MG63 (cell line): ENCODE data around the gene ZNF277. TPM values are rescaled to one million over a fixed set of nuclear protein-coding genes. Genes with fewer than 3 reads are reported as not detected.
"Not testable (repeated sequence)": the region's sequence is repeated elsewhere in the genome, so short reads cannot be mapped to it uniquely, and the experiment has no call there.

ENCODE experiments used
- DNase-seq: peaks from one replicate; pipeline ENCODE4 v3.0.0-alpha.2; 2020
- H3K27me3 ChIP-seq: fragments of 250-450 bp; sonication (Bioruptor Pico); 2 replicates; pipeline ENCODE4 v1.5.1; 2020; ENCODE audit warnings: mild to moderate bottlenecking, moderate library complexity
- H3K36me3 ChIP-seq: fragments of 250-450 bp; sonication (Bioruptor Pico); 2 replicates; pipeline ENCODE4 v1.5.1; 2020; ENCODE audit warnings: mild to moderate bottlenecking, moderate library complexity
- H3K4me3 ChIP-seq: fragments of 250-450 bp; sonication (Bioruptor Pico); 2 replicates; pipeline ENCODE4 v1.5.1; 2020; ENCODE audit warnings: mild to moderate bottlenecking, moderate library complexity
- H3K9me3 ChIP-seq: fragments of 250-450 bp; sonication (Bioruptor Pico); 2 replicates; pipeline ENCODE4 v1.5.1; 2020; ENCODE audit warnings: mild to moderate bottlenecking, moderate library complexity
- total RNA-seq: library from RNA; depleted of rRNA; stranded (reverse); fragments of >200 nt; shearing (Covaris generic); gene quantifications from 2 replicates; pipeline ENCODE4 v1.2.3, GENCODE V29; 2014; ENCODE audit warnings: low replicate concordance; rRNA removed

Gene ZNF277
- total RNA-seq, 1 experiment from 2014 or later = 5.8 TPM

- no peak overlapping the region for H3K4me3 ChIP-seq
- DNase-seq = no peak
- no peaks in the 10 kb centered on the region for H3K36me3 ChIP-seq
- H3K27me3 ChIP-seq = no peaks in the 10 kb centered on the region
- H3K9me3 ChIP-seq = no peaks in the 10 kb centered on the region
Measured at GRCh38 chr7:112370436-112370835, 163.9 kb downstream of the ZNF277 start.

GRCh38 chr7:112371701-112372100 is 165.2 kb downstream of the ZNF277 start:
- no peaks in the 10 kb centered on the region for H3K9me3 ChIP-seq
- no peaks in the 10 kb centered on the region for H3K36me3 ChIP-seq
- no peak overlapping the region for H3K4me3 ChIP-seq
- no peaks in the 10 kb centered on the region for H3K27me3 ChIP-seq
- no peak for DNase-seq

- H3K27me3 ChIP-seq = no peaks in the 10 kb centered on the region
- H3K4me3 ChIP-seq = no peak overlapping the region
- no peaks in the 10 kb centered on the region for H3K36me3 ChIP-seq
- no peak for DNase-seq
- no peaks in the 10 kb centered on the region for H3K9me3 ChIP-seq
Measured at GRCh38 chr7:112372101-112372500, 165.6 kb downstream of the ZNF277 start.

GRCh38 chr7:112377593-112377992 is 171.1 kb downstream of the ZNF277 start:
- no peak overlapping the region for H3K4me3 ChIP-seq
- no peaks in the 10 kb centered on the region for H3K27me3 ChIP-seq
- no peaks in the 10 kb centered on the region for H3K36me3 ChIP-seq
- DNase-seq = no peak
- no peaks in the 10 kb centered on the region for H3K9me3 ChIP-seq

GRCh38 chr7:112381311-112382091 is 175.0 kb downstream of the ZNF277 start:
- no peak for DNase-seq
- Histone ChIP-seq H3K9me3 (no peaks in the 10 kb centered on the region), H3K27me3 (no peaks in the 10 kb centered on the region), H3K36me3 (no peaks in the 10 kb centered on the region), H3K4me3 (no peak overlapping the region)

- no peaks in the 10 kb centered on the region for H3K36me3 ChIP-seq
- H3K9me3 ChIP-seq = no peaks in the 10 kb centered on the region
- no peak for DNase-seq
Measured at GRCh38 chr7:112383671-112384417, 177.3 kb downstream of the ZNF277 start.

GRCh38 chr7:112385516-112385915 is 179.0 kb downstream of the ZNF277 start:
- DNase-seq = no peak

More at GRCh38 chr7:112383671-112384417, 177.3 kb downstream of the ZNF277 start:
- no peak overlapping the region for H3K4me3 ChIP-seq
- no peaks in the 10 kb centered on the region for H3K27me3 ChIP-seq

GRCh38 chr7:112386619-112387018 is 180.1 kb downstream of the ZNF277 start:
- no peaks in the 10 kb centered on the region for H3K27me3 ChIP-seq
- no peaks in the 10 kb centered on the region for H3K36me3 ChIP-seq
- H3K4me3 ChIP-seq = no peak overlapping the region
- no peaks in the 10 kb centered on the region for H3K9me3 ChIP-seq
- no peak for DNase-seq

More at GRCh38 chr7:112385516-112385915, 179.0 kb downstream of the ZNF277 start:
- no peaks in the 10 kb centered on the region for H3K27me3 ChIP-seq
- no peaks in the 10 kb centered on the region for H3K36me3 ChIP-seq
- no peak overlapping the region for H3K4me3 ChIP-seq
- H3K9me3 ChIP-seq = no peaks in the 10 kb centered on the region

GRCh38 chr7:112390167-112390566 is 183.7 kb downstream of the ZNF277 start:
- Histone ChIP-seq H3K9me3 (no peaks in the 10 kb centered on the region), H3K4me3 (no peak overlapping the region), H3K36me3 (no peaks in the 10 kb centered on the region), H3K27me3 (no peaks in the 10 kb centered on the region)
- no peak for DNase-seq

GRCh38 chr7:112391079-112391821 is 184.8 kb downstream of the ZNF277 start:
- not testable (repeated sequence) for H3K27me3 ChIP-seq, H3K36me3 ChIP-seq, H3K9me3 ChIP-seq
- DNase-seq = peak; percentile 56
- H3K4me3 ChIP-seq = peak overlapping the region; percentile 27

GRCh38 chr7:112391841-112392286 is 185.4 kb downstream of the ZNF277 start:
- peak; percentile 73 for DNase-seq
- not testable (repeated sequence) for H3K27me3 ChIP-seq, H3K36me3 ChIP-seq, H3K9me3 ChIP-seq
- H3K4me3 ChIP-seq = peak overlapping the region; percentile 52

Other genes with a start within 250 kb of the ZNF277 start
- 0.30 and 0.57 TPM in 2 replicates for gene DOCK4, start 296 bp upstream of the ZNF277 start, total RNA-seq
- 29.5 and 40.1 TPM in 2 replicates for gene IFRD1, start 243.8 kb downstream of the ZNF277 start, total RNA-seq